ENCODE results near the gene GAGE1.
"Not testable (repeated sequence)": the region's sequence is repeated elsewhere in the genome, so short reads cannot be mapped to it uniquely, and the experiment has no call there.

DNA sequence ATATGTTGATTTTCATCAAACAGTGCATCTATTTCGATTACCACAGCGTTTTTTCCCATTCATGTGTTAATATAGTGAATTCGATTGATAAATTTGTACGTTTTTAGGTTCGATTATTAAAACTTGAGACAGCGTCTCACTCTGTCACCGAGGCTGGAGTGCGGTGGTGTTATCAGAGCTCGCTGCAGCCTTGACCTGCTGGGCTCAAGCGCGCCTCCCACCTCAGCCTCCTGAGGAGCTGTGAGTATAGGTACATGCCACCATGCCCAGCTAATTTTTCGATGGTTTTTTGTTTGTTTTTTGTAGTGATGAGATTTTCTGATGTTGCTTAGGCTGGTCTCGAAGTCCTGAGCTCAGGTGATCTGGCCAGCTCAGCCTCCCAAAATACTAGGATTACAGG is 29.7 kb upstream of the GAGE1 start:
- TF ChIP-seq, protein P1, sequence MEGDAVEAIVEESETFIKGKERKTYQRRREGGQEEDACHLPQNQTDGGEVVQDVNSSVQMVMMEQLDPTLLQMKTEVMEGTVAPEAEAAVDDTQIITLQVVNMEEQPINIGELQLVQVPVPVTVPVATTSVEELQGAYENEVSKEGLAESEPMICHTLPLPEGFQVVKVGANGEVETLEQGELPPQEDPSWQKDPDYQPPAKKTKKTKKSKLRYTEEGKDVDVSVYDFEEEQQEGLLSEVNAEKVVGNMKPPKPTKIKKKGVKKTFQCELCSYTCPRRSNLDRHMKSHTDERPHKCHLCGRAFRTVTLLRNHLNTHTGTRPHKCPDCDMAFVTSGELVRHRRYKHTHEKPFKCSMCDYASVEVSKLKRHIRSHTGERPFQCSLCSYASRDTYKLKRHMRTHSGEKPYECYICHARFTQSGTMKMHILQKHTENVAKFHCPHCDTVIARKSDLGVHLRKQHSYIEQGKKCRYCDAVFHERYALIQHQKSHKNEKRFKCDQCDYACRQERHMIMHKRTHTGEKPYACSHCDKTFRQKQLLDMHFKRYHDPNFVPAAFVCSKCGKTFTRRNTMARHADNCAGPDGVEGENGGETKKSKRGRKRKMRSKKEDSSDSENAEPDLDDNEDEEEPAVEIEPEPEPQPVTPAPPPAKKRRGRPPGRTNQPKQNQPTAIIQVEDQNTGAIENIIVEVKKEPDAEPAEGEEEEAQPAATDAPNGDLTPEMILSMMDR (conservative IDR thresholded peaks at IDR 0.05; ENCODE audit: low read depth, low read length): not testable (repeated sequence)
- TF ChIP-seq EZH2 (IDR thresholded peaks at IDR 0.05; ENCODE audit: borderline replicate concordance, low read depth, low read length, poor library complexity, severe bottlenecking): not testable (repeated sequence)

Measured in A673 (cell line).